HEK293 (cell line): Measurements from ENCODE around the gene WDR64.

Experiments
- CTCF ChIA-PET: fragments of 350-600 bp; formaldehyde crosslinking; extraction: SDS; loops from one replicate; lab custom pipeline; 2021; ENCODE audit warnings: antibody characterized with exemption; lab: Yijun Ruan, JAX
- POLR2A ChIA-PET: fragments of 300-600 bp; formaldehyde crosslinking; extraction: SDS; loops from one replicate; lab custom pipeline; 2020; ENCODE audit warnings: antibody characterized with exemption, inconsistent platforms; lab: Yijun Ruan, JAX
- H3K27ac ChIP-seq: fragments of 200-500 bp; sonication (Bioruptor generic); 2 replicates; pipeline ENCODE4 v1.5.1; 2014; ENCODE audit warnings: low read depth, low read length, control low read depth, inconsistent platforms; ENCODE audit errors: extremely low read depth
- H3K36me3 ChIP-seq, 2 experiments: fragments of 200-500 bp in 1 of 2; sonication (Bioruptor generic) in 1 of 2; 1 replicate in 1 of 2; 2 replicates in 1 of 2; pipeline ENCODE4 v1.5.1; 2014 to 2017; ENCODE audit warnings: inconsistent platforms in 2 of 2, low read length in 2 of 2; ENCODE audit not compliant: control insufficient read depth in 2 of 2, insufficient read depth in 1 of 2
- H3K4me1 ChIP-seq: fragments of 200-500 bp; sonication (Bioruptor generic); 2 replicates; pipeline ENCODE4 v1.5.1; 2014; ENCODE audit warnings: mild to moderate bottlenecking, low read length, inconsistent platforms; ENCODE audit not compliant: control insufficient read depth, insufficient read depth
- H3K4me3 ChIP-seq: 2 replicates; pipeline ENCODE4 v1.5.1; 2011; ENCODE audit warnings: low read depth, mild to moderate bottlenecking, control low read depth, low read length, moderate library complexity
- H3K9me3 ChIP-seq: fragments of 200-500 bp; sonication (Bioruptor generic); 2 replicates; pipeline ENCODE4 v1.5.1; 2014; ENCODE audit warnings: low read depth, low read length, inconsistent platforms; ENCODE audit not compliant: control insufficient read depth, insufficient read depth
- BCL6B ChIP-seq: fragments of 450-650 bp; formaldehyde crosslinking; IDR thresholded peaks from 2 replicates; pipeline ENCODE4 v1.5.1; 2017; ENCODE audit warnings: missing biosample characterization, missing genetic modification characterization
- EGR2 ChIP-seq: fragments of 450-650 bp; formaldehyde crosslinking; IDR thresholded peaks from 2 replicates; pipeline ENCODE4 v1.5.1; 2016; ENCODE audit warnings: low read depth, missing biosample characterization, missing genetic modification characterization
- GFI1B ChIP-seq: fragments of 450-650 bp; formaldehyde crosslinking; IDR thresholded peaks from 2 replicates; pipeline ENCODE4 v1.5.1; 2016; ENCODE audit warnings: missing biosample characterization, missing genetic modification characterization
- IKZF3 ChIP-seq: fragments of 450-650 bp; IDR thresholded peaks from 2 replicates; pipeline ENCODE4 v1.5.0; 2018; ENCODE audit warnings: missing biosample characterization, mild to moderate bottlenecking, missing genetic modification characterization, moderate library complexity
- REST ChIP-seq: fragments of 450-650 bp; formaldehyde crosslinking; IDR thresholded peaks from 2 replicates; pipeline ENCODE4 v1.5.1; 2016; ENCODE audit warnings: missing biosample characterization, missing genetic modification characterization
- SCRT1 ChIP-seq: fragments of 450-650 bp; formaldehyde crosslinking; IDR thresholded peaks from 2 replicates; pipeline ENCODE4 v1.5.1; 2016; ENCODE audit warnings: missing biosample characterization, missing genetic modification characterization, borderline replicate concordance
- ZFHX2 ChIP-seq: fragments of 450-650 bp; formaldehyde crosslinking; conservative IDR thresholded peaks from 2 replicates; pipeline ENCODE4 v1.5.1; 2016; ENCODE audit warnings: missing biosample characterization, missing genetic modification characterization
- ZNF112 ChIP-seq: fragments of 450-650 bp; formaldehyde crosslinking; IDR thresholded peaks from 2 replicates; pipeline ENCODE4 v1.5.0; 2017; ENCODE audit warnings: missing biosample characterization, missing genetic modification characterization
- ZNF132 ChIP-seq: fragments of 450-650 bp; formaldehyde crosslinking; IDR thresholded peaks from 2 replicates; pipeline ENCODE4 v1.5.1; 2017; ENCODE audit warnings: missing biosample characterization, missing genetic modification characterization, borderline replicate concordance
- ZNF184 ChIP-seq: fragments of 450-650 bp; IDR thresholded peaks from 2 replicates; pipeline ENCODE4 v1.5.1; 2018; ENCODE audit warnings: missing biosample characterization, mild to moderate bottlenecking, missing genetic modification characterization
- ZNF558 ChIP-seq: fragments of 450-650 bp; formaldehyde crosslinking; IDR thresholded peaks from 2 replicates; pipeline ENCODE4 v1.5.1; 2016; ENCODE audit warnings: missing biosample characterization, missing genetic modification characterization
- ZNF624 ChIP-seq: fragments of 450-650 bp; formaldehyde crosslinking; IDR thresholded peaks from 2 replicates; pipeline ENCODE4 v1.5.1; 2017; ENCODE audit warnings: missing biosample characterization, missing genetic modification characterization
- ZNF768 ChIP-seq: fragments of 450-650 bp; formaldehyde crosslinking; IDR thresholded peaks from 2 replicates; pipeline ENCODE4 v1.5.1; 2018; ENCODE audit warnings: missing biosample characterization, mild to moderate bottlenecking, missing genetic modification characterization
- TF ChIP-seq, protein P1 (sequence below): fragments of 450-650 bp; formaldehyde crosslinking; IDR thresholded peaks from 2 replicates; pipeline ENCODE4 v1.5.1; 2016; ENCODE audit warnings: missing biosample characterization, missing genetic modification characterization
- TF ChIP-seq, protein P2 (sequence below): fragments of 450-650 bp; formaldehyde crosslinking; IDR thresholded peaks from 2 replicates; pipeline ENCODE4 v1.5.1; 2016; ENCODE audit warnings: missing biosample characterization, missing genetic modification characterization
- TF ChIP-seq, protein P3 (sequence below): fragments of 450-650 bp; formaldehyde crosslinking; IDR thresholded peaks from 2 replicates; pipeline ENCODE4 v1.5.1; 2017; ENCODE audit warnings: missing biosample characterization, missing genetic modification characterization

WDR64 gene

DNA sequence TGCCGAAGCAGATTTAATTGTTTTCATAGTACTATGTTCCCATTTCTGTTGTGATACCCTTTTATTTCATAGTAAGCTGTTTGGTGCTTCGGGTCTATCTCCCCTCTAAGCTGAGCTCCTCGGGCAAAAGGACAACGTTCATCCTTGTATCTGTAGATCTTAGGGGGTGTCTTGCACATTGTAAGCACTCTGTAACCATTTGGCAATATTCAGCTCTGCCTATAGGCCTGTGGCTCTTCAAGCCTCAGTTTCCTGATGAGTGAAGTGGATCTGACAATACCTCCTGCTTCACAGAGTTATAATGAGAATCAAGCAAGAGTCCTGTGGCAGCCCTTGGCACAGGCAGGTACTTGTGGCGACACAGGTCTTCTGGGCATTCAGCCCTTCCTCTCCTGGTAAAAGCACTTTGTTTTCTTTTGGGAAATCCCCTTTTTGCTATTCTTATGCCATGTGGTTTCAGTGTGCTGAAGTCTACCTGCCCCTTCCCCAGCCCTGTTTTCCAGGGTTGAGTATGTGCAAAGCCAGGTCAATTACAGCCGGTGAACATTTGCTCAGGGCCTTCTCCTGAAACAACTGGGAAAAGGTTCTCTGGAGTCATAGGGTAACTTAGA, 187.4 kb downstream of the WDR64 start:
- TF ChIP-seq ZNF624 (tag by site-specific recombination) (no peak), SCRT1 (tag by site-specific recombination) (no peak), ZFHX2 (tag by site-specific recombination) (no peak), ZNF112 (no peak), ZNF132 (tag by site-specific recombination) (no peak), GFI1B (no peak), ZNF558 (tag by site-specific recombination) (no peak), ZNF768 (tag by site-specific recombination) (no peak), IKZF3 (tag by site-specific recombination) (no peak), EGR2 (tag by site-specific recombination) (no peak)
- TF ChIP-seq, protein P1, sequence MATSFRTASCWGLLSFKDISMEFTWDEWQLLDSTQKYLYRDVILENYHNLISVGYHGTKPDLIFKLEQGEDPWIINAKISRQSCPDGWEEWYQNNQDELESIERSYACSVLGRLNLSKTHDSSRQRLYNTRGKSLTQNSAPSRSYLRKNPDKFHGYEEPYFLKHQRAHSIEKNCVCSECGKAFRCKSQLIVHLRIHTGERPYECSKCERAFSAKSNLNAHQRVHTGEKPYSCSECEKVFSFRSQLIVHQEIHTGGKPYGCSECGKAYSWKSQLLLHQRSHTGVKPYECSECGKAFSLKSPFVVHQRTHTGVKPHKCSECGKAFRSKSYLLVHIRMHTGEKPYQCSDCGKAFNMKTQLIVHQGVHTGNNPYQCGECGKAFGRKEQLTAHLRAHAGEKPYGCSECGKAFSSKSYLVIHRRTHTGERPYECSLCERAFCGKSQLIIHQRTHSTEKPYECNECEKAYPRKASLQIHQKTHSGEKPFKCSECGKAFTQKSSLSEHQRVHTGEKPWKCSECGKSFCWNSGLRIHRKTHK (tag by site-specific recombination): no peak
- TF ChIP-seq, protein P2, sequence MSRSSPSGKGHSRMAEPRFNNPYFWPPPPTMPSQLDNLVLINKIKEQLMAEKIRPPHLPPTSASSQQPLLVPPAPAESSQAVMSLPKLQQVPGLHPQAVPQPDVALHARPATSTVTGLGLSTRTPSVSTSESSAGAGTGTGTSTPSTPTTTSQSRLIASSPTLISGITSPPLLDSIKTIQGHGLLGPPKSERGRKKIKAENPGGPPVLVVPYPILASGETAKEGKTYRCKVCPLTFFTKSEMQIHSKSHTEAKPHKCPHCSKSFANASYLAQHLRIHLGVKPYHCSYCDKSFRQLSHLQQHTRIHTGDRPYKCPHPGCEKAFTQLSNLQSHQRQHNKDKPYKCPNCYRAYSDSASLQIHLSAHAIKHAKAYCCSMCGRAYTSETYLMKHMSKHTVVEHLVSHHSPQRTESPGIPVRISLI (tag by site-specific recombination): no peak
- TF ChIP-seq, protein P3, sequence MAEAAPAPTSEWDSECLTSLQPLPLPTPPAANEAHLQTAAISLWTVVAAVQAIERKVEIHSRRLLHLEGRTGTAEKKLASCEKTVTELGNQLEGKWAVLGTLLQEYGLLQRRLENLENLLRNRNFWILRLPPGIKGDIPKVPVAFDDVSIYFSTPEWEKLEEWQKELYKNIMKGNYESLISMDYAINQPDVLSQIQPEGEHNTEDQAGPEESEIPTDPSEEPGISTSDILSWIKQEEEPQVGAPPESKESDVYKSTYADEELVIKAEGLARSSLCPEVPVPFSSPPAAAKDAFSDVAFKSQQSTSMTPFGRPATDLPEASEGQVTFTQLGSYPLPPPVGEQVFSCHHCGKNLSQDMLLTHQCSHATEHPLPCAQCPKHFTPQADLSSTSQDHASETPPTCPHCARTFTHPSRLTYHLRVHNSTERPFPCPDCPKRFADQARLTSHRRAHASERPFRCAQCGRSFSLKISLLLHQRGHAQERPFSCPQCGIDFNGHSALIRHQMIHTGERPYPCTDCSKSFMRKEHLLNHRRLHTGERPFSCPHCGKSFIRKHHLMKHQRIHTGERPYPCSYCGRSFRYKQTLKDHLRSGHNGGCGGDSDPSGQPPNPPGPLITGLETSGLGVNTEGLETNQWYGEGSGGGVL (tag by site-specific recombination): no peak
- Histone ChIP-seq H3K4me3 (no peak overlapping the region), H3K36me3 (no peaks in the 10 kb centered on the region), H3K4me1 (no peaks in the 10 kb centered on the region), H3K9me3 (no peaks in the 10 kb centered on the region), H3K27ac (no peak overlapping the region)
- POLR2A ChIA-PET: interaction anchor here (2.4 kb wide), 1 partner anchor 8 kb away, joined by 7 read pairs; the partner anchor contains the start of gene EXO1
- CTCF ChIA-PET: interaction anchor here (1.3 to 2.4 kb wide), 3 partner anchors 8 to 213 kb away, joined by 3 to 9 read pairs (median 5); no protein-coding TSS in a partner anchor

GRCh38 chr1:241840164-241840563, 188.1 kb downstream of the WDR64 start:
- Histone ChIP-seq H3K4me1 (no peaks in the 10 kb centered on the region), H3K27ac (no peak overlapping the region), H3K9me3 (no peaks in the 10 kb centered on the region), H3K36me3 (no peaks in the 10 kb centered on the region), H3K4me3 (no peak overlapping the region)
- ChIA-PET CTCF (no interaction called here), POLR2A (no interaction called here)
- TF ChIP-seq REST (tag by site-specific recombination): no peak
- TF ChIP-seq ZNF184: no peak
- TF ChIP-seq BCL6B: no peak
